Peyer's patch (tissue), 4 donors: ENCODE measurements around the gene ARFGEF2. TPM values are rescaled to one million over a fixed set of nuclear protein-coding genes. Genes with fewer than 3 reads are reported as not detected.
"Not testable (repeated sequence)": the region's sequence is repeated elsewhere in the genome, so short reads cannot be mapped to it uniquely, and the experiment has no call there.

Experiments
- DNase-seq, 3 donors: peaks; one replicate each; pipeline ENCODE4 v3.0.0-alpha.2; 2017 to 2019
- H3K27ac ChIP-seq, 4 donors: fragments of 200-600 bp; sonication (generic); one replicate each; pipeline ENCODE4 v1.5.1; 2016 to 2019
- H3K27me3 ChIP-seq, 2 donors: fragments of 200-600 bp; sonication (generic); one replicate each; pipeline ENCODE4 v1.5.1; 2019
- H3K36me3 ChIP-seq, 3 donors: fragments of 200-600 bp; sonication (generic); one replicate each; pipeline ENCODE4 v1.5.1; 2016 to 2019
- H3K4me1 ChIP-seq, 4 donors: fragments of 200-600 bp; sonication (generic); one replicate each; pipeline ENCODE4 v1.5.1; 2016 to 2019
- H3K4me3 ChIP-seq, 4 donors: fragments of 200-600 bp; sonication (generic); 1 replicate in 3 of 4; 2 replicates in 1 of 4; pipeline ENCODE4 v1.5.1; 2016 to 2019; ENCODE audit warnings: mild to moderate bottlenecking in 1 of 4
- H3K9me3 ChIP-seq, 4 donors: fragments of 200-600 bp; sonication (generic); one replicate each; pipeline ENCODE4 v1.5.1; 2016 to 2019; ENCODE audit warnings: mild to moderate bottlenecking in 1 of 4
- CTCF ChIP-seq, 6 experiments: fragments of 450-650 bp in 4 of 6; fragments of 200-600 bp in 2 of 6; sonication (generic) in 1 of 6; IDR thresholded peaks; one replicate each; pipeline ENCODE4 v1.5.1; 2017 to 2019; ENCODE audit warnings: antibody characterized with exemption in 6 of 6, mild to moderate bottlenecking in 3 of 6, moderate library complexity in 1 of 6
- POLR2A ChIP-seq, 2 donors: fragments of 450-650 bp; IDR thresholded peaks; one replicate each; pipeline ENCODE4 v1.5.1; 2017; ENCODE audit warnings: antibody characterized with exemption in 2 of 2, mild to moderate bottlenecking in 2 of 2, moderate library complexity in 2 of 2
- total RNA-seq, 4 donors: library from RNA; depleted of rRNA; stranded (reverse); fragments of >200 nt; gene quantifications; one replicate each; pipeline ENCODE4 v1.1.0, GENCODE V29; 2016

Gene ARFGEF2
- total RNA-seq, 4 donors from 2014 or later = 38.0 to 170 (median 43.4) TPM

- H3K4me1 ChIP-seq = no peaks in the 10 kb centered on the region
- TF ChIP-seq POLR2A (IDR thresholded peaks at IDR 0.05) (no peak), CTCF (IDR thresholded peaks at IDR 0.05) (no peak)
- H3K27ac ChIP-seq = no peak overlapping the region
- no peaks in the 10 kb centered on the region for H3K27me3 ChIP-seq
- H3K36me3 ChIP-seq = no peaks in the 10 kb centered on the region
- no peaks in the 10 kb centered on the region for H3K9me3 ChIP-seq
- H3K4me3 ChIP-seq = no peak overlapping the region
- no peak for DNase-seq
Measured at GRCh38 chr20:48886811-48887210, 34.7 kb upstream of the ARFGEF2 start.

- not testable (repeated sequence) for H3K9me3 ChIP-seq, DNase-seq, H3K27me3 ChIP-seq, H3K27ac ChIP-seq, H3K36me3 ChIP-seq, H3K4me3 ChIP-seq, H3K4me1 ChIP-seq
Measured at GRCh38 chr20:48888517-48888916, 33.0 kb upstream of the ARFGEF2 start.

GRCh38 chr20:48889140-48889790 lies 32.2 kb upstream of the ARFGEF2 start:
- Histone ChIP-seq H3K4me1 (no peaks in the 10 kb centered on the region), H3K27me3 (no peaks in the 10 kb centered on the region)

GRCh38 chr20:48891235-48892048 lies 30.1 kb upstream of the ARFGEF2 start:
- no peaks in the 10 kb centered on the region for H3K4me1 ChIP-seq
- H3K4me3 ChIP-seq = no peak overlapping the region
- DNase-seq = no peak
- H3K36me3 ChIP-seq = no peaks in the 10 kb centered on the region
- TF ChIP-seq POLR2A (IDR thresholded peaks at IDR 0.05) (no peak), CTCF (IDR thresholded peaks at IDR 0.05) (no peak)
- no peak overlapping the region for H3K27ac ChIP-seq
- no peaks in the 10 kb centered on the region for H3K27me3 ChIP-seq
- no peaks in the 10 kb centered on the region for H3K9me3 ChIP-seq

More at GRCh38 chr20:48889140-48889790, 32.2 kb upstream of the ARFGEF2 start:
- Histone ChIP-seq H3K4me3 (no peak overlapping the region), H3K36me3 (no peaks in the 10 kb centered on the region), H3K27ac (no peak overlapping the region), H3K9me3 (no peaks in the 10 kb centered on the region)
- DNase-seq = no peak
- TF ChIP-seq POLR2A (IDR thresholded peaks at IDR 0.05) (no peak), CTCF (IDR thresholded peaks at IDR 0.05) (no peak)

- Histone ChIP-seq H3K9me3 (no peaks in the 10 kb centered on the region), H3K4me3 (no peak overlapping the region), H3K36me3 (no peaks in the 10 kb centered on the region), H3K27ac (no peak overlapping the region), H3K27me3 (no peaks in the 10 kb centered on the region), H3K4me1 (no peaks in the 10 kb centered on the region)
- TF ChIP-seq CTCF (IDR thresholded peaks at IDR 0.05) = no peak
- no peak for TF ChIP-seq POLR2A (IDR thresholded peaks at IDR 0.05)
- no peak for DNase-seq
Measured at GRCh38 chr20:48892049-48892470, 29.5 kb upstream of the ARFGEF2 start.

GRCh38 chr20:48892891-48893290 lies 28.6 kb upstream of the ARFGEF2 start:
- no peaks in the 10 kb centered on the region for H3K9me3 ChIP-seq
- TF ChIP-seq POLR2A (IDR thresholded peaks at IDR 0.05) = no peak
- TF ChIP-seq CTCF (IDR thresholded peaks at IDR 0.05) = no peak
- H3K27me3 ChIP-seq = no peaks in the 10 kb centered on the region
- DNase-seq = no peak
- H3K36me3 ChIP-seq = no peaks in the 10 kb centered on the region
- no peak overlapping the region for H3K4me3 ChIP-seq
- no peaks in the 10 kb centered on the region for H3K4me1 ChIP-seq
- H3K27ac ChIP-seq = no peak overlapping the region
